Cardiac fibroblast (primary cell): ENCODE results near the gene PLP2.
A peak's percentile ranks its signal among the peaks of the same experiment; 100 is the strongest.
"Not testable (repeated sequence)": the region's sequence is repeated elsewhere in the genome, so short reads cannot be mapped to it uniquely, and the experiment has no call there.

Experiments
- DNase-seq, 2 donors: peaks; one replicate each; pipeline versions ENCODE4 v3.0.0 to v3.0.0-alpha.2; 2010; ENCODE audit warnings: low read depth in 2 of 2
- H3K4me3 ChIP-seq, 2 donors: replicated peaks in 1 of 2; 1 replicate in 1 of 2; 2 replicates in 1 of 2; pipeline ENCODE4 v1.5.1; 2011; ENCODE audit warnings: low read depth in 2 of 2, low read length in 2 of 2, mild to moderate bottlenecking in 2 of 2, moderate library complexity in 1 of 2
- CTCF ChIP-seq: IDR thresholded peaks from one replicate; pipeline ENCODE4 v1.5.1; 2011; ENCODE audit warnings: low read depth, mild to moderate bottlenecking, low read length, inconsistent platforms

PLP2 gene

GRCh38 chrX:49164589-49165360 is 6.9 kb upstream of the PLP2 start:
- no peak for DNase-seq
- no peak overlapping the region for H3K4me3 ChIP-seq
- no peak for TF ChIP-seq CTCF

GRCh38 chrX:49165901-49166881 is 5.5 kb upstream of the PLP2 start:
- TF ChIP-seq CTCF = no peak
- H3K4me3 ChIP-seq = peak overlapping the region; percentile 22 to 49

GRCh38 chrX:49166914-49167739 is 4.6 kb upstream of the PLP2 start:
- DNase-seq = peak; percentile 72 to 88
- peak overlapping the region; percentile 27 to 49 for H3K4me3 ChIP-seq
- no peak for TF ChIP-seq CTCF

More at GRCh38 chrX:49165901-49166881, 5.5 kb upstream of the PLP2 start:
- DNase-seq = peak; percentile 72 to 74

- no peak for DNase-seq
- H3K4me3 ChIP-seq = peak overlapping the region; percentile 27 to 49
- TF ChIP-seq CTCF = no peak
Measured at GRCh38 chrX:49167740-49168108, 4.0 kb upstream of the PLP2 start.

GRCh38 chrX:49172280-49172780 is 632 bp downstream of the PLP2 start:
- no peak for TF ChIP-seq CTCF
- peak; percentile 46 to 62 for DNase-seq

GRCh38 chrX:49173544-49173943 is 1.8 kb downstream of the PLP2 start:
- peak overlapping the region in 1 of 2 donors; percentile 75 for H3K4me3 ChIP-seq
- not testable (repeated sequence) for DNase-seq

More at GRCh38 chrX:49172280-49172780, 632 bp downstream of the PLP2 start:
- H3K4me3 ChIP-seq = peak overlapping the region; percentile 70 to 75
